ENCODE data around the gene ZNF700.
"Not testable (repeated sequence)": the region's sequence is repeated elsewhere in the genome, so short reads cannot be mapped to it uniquely, and the experiment has no call there.

The ZNF700 gene

DNA sequence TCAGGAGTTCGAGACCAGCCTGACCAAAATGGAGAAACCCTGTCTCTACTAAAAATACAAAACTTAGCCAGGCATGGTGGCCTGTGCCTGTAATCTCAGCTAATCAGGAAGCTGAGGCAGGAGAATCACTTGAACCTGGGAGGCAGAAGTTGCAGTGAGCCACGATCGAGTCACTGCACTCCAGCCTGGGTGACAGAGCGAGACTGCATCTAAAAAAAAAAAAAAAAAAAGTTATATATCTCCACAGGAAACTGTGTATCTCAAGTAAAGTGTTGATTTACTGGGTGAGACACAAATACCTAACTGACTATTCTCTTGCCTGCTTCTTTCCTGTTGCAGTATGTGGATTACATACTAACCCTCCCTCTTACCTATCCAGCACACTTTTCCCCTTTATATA lies 67.0 kb downstream of the ZNF700 start:
- DNase-seq, result not testable (repeated sequence)

DNA sequence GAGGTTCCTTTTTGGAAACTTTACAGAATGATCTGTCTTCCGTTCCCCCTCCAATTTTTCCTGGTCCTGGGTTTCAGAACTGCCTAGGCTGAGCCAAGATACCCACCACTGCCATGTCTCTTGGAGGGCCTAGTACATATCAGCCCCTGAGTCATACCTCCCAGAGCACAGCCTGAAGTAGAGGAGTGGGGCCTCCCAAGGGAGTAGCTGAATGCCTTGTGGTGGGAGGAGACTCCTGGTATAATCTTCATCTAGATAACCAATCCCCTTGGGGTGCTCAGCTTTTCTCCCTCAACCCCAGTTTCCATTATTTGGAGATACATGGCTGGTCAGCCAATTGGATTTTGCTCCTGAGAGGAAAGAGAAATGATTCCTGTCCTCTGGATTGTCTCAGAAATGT lies 70.3 kb downstream of the ZNF700 start:
- DNase-seq, result no peak
